KMS-11 (cell line): Measurements from ENCODE around the gene KLK15.

Experiments used
- H2AFZ ChIP-seq: fragments of 200-600 bp; sonication (generic); 2 replicates; pipeline ENCODE4 v1.6.1; 2016; ENCODE audit warnings: antibody characterized with exemption, mixed run types, low read depth
- H3K27ac ChIP-seq: fragments of 200-600 bp; sonication (generic); 2 replicates; pipeline ENCODE4 v1.6.1; 2016; ENCODE audit warnings: mild to moderate bottlenecking, mixed run types
- H3K27me3 ChIP-seq: fragments of 200-600 bp; sonication (generic); 2 replicates; pipeline ENCODE4 v1.6.1; 2017; ENCODE audit warnings: mild to moderate bottlenecking, low read depth, mixed run types, moderate library complexity; ENCODE audit not compliant: insufficient read depth
- H3K36me3 ChIP-seq: fragments of 200-600 bp; sonication (generic); 2 replicates; pipeline ENCODE4 v1.6.1; 2017; ENCODE audit warnings: mild to moderate bottlenecking, mixed run types; ENCODE audit not compliant: insufficient read depth
- H3K4me1 ChIP-seq: fragments of 200-600 bp; sonication (generic); 2 replicates; pipeline ENCODE4 v1.6.1; 2016; ENCODE audit warnings: mild to moderate bottlenecking, low read depth, mixed run types; ENCODE audit not compliant: poor library complexity, severe bottlenecking
- H3K4me2 ChIP-seq: fragments of 200-600 bp; sonication (generic); 2 replicates; pipeline ENCODE4 v1.7.0; 2016; ENCODE audit warnings: mild to moderate bottlenecking, mixed run types
- H3K4me3 ChIP-seq: fragments of 200-600 bp; sonication (generic); IDR thresholded peaks from 2 replicates; pipeline ENCODE4 v1.6.1; 2017; ENCODE audit warnings: low read depth, low read length, mixed read lengths; ENCODE audit not compliant: insufficient read depth
- H3K79me2 ChIP-seq: fragments of 200-600 bp; sonication (generic); 2 replicates; pipeline ENCODE4 v1.6.1; 2016; ENCODE audit warnings: low read depth, mixed run types; ENCODE audit not compliant: insufficient read depth
- H3K9ac ChIP-seq: fragments of 200-600 bp; sonication (generic); 2 replicates; pipeline ENCODE4 v1.6.1; 2016; ENCODE audit warnings: mild to moderate bottlenecking, mixed run types
- H4K20me1 ChIP-seq: fragments of 200-600 bp; sonication (generic); 2 replicates; pipeline ENCODE4 v1.6.1; 2016; ENCODE audit warnings: mild to moderate bottlenecking, mixed run types; ENCODE audit not compliant: insufficient read depth
- TF ChIP-seq, protein P1 (sequence below): fragments of 200-600 bp; sonication (generic); conservative IDR thresholded peaks from 2 replicates; pipeline ENCODE4 v1.6.1; 2017; ENCODE audit warnings: low read depth, mild to moderate bottlenecking, antibody characterized with exemption, low read length, moderate library complexity, mixed read lengths

KLK15 gene

DNA sequence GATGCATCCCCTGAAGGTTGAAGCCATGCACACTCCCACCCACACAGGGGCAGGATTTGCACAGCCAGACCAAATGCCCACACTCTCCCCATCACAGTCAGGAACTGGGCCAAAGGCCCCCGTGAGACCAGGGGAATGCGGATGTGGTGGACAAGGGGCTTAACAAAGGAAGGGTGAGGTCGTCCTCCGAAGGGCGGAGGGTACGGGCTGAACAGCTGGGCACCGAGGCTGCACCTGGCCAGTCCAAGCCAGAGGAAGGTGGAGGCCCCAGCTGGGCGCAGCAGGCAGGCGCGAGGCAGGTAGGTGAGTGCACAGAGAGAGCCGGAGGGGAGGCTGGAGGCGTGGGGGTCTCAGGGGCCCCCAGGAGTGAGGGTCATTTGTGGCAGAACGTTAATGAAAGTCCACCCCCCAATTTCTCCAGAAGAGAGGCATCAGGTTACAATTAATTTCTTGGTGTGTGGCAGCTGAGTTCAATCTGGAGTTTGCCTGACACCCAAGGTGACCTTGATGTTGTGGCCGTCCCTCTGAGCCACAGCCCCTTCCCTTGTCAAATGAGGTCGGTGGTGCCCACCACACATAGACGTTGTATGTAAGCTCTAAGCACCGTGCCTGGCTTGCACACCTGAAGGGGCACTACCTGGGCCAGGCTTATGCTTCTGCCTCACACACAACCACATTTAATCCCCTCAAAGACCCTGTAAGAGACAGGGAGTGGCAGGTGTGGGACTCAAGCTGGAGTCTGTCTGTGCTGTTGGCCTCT, 2.9 kb downstream of the KLK15 start:
- Histone ChIP-seq H3K27ac (no peak overlapping the region), H3K4me3 (no peak overlapping the region), H3K36me3 (no peaks in the 10 kb centered on the region), H2AFZ (no peak overlapping the region), H3K4me1 (no peaks in the 10 kb centered on the region), H3K4me2 (no peak overlapping the region), H4K20me1 (no peaks in the 10 kb centered on the region), H3K27me3 (peaks cover 16% of the 10 kb centered on the region; the same call in 1 of the 2 replicates), H3K9ac (no peak overlapping the region), H3K79me2 (no peaks in the 10 kb centered on the region)
- TF ChIP-seq, protein P1, sequence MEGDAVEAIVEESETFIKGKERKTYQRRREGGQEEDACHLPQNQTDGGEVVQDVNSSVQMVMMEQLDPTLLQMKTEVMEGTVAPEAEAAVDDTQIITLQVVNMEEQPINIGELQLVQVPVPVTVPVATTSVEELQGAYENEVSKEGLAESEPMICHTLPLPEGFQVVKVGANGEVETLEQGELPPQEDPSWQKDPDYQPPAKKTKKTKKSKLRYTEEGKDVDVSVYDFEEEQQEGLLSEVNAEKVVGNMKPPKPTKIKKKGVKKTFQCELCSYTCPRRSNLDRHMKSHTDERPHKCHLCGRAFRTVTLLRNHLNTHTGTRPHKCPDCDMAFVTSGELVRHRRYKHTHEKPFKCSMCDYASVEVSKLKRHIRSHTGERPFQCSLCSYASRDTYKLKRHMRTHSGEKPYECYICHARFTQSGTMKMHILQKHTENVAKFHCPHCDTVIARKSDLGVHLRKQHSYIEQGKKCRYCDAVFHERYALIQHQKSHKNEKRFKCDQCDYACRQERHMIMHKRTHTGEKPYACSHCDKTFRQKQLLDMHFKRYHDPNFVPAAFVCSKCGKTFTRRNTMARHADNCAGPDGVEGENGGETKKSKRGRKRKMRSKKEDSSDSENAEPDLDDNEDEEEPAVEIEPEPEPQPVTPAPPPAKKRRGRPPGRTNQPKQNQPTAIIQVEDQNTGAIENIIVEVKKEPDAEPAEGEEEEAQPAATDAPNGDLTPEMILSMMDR = no peak

DNA sequence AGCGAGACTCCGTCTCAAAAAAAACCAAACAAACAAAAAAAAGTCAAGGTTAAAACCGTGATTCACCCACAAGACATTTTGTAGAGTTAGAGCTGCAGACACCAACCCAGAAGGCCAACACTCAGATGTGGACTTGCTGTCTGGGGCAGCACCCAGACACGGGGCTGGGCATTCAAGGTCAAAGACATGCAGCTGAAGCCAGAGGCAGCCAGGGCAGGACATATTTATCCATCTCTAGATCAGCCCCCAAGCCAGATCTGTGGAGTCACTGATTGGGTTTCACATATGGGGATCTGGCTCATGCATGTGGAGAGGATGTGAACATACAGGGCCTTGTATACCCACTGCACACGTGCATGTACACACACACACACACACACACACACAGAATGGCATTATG, 3.6 kb downstream of the KLK15 start:
- TF ChIP-seq, protein P1 = no peak
- no peaks in the 10 kb centered on the region for H3K4me1 ChIP-seq
- no peak overlapping the region for H3K4me2 ChIP-seq
- no peaks in the 10 kb centered on the region for H3K79me2 ChIP-seq
- H4K20me1 ChIP-seq = no peaks in the 10 kb centered on the region
- no peak overlapping the region for H2AFZ ChIP-seq
- H3K36me3 ChIP-seq = no peaks in the 10 kb centered on the region
- no peak overlapping the region for H3K27ac ChIP-seq
- H3K9ac ChIP-seq = no peak overlapping the region
- H3K4me3 ChIP-seq = no peak overlapping the region
- H3K27me3 ChIP-seq = peaks cover 14% of the 10 kb centered on the region; the same call in 1 of the 2 replicates

DNA sequence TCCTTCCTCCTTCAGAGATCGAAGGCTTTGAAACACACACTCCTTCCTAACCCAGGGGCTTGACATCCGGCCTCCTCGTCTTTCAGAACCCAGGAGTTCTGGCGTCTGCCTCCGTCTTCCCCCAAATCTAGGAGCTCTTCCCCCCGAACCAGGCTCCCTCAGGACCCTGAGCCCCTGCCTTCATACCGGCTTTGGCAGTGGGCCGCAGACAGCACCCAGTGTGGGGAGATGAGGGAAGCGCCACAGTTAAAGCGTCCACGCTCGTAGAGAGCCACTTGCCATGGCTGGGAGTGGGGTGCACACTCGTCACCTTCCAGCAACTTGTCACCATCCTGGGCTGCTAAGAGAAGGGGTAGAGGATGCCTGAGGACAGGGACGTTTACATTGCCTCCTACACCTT, 5.9 kb downstream of the KLK15 start:
- H3K27me3 ChIP-seq = peaks cover 22% of the 10 kb centered on the region
- no peak overlapping the region for H3K4me3 ChIP-seq
- H3K79me2 ChIP-seq = no peaks in the 10 kb centered on the region
- no peak overlapping the region for H3K4me2 ChIP-seq
- H3K27ac ChIP-seq = no peak overlapping the region
- H3K4me1 ChIP-seq = no peaks in the 10 kb centered on the region
- no peaks in the 10 kb centered on the region for H4K20me1 ChIP-seq
- H3K36me3 ChIP-seq = no peaks in the 10 kb centered on the region
- TF ChIP-seq, protein P1 = no peak
- no peak overlapping the region for H3K9ac ChIP-seq
- H2AFZ ChIP-seq = no peak overlapping the region

DNA sequence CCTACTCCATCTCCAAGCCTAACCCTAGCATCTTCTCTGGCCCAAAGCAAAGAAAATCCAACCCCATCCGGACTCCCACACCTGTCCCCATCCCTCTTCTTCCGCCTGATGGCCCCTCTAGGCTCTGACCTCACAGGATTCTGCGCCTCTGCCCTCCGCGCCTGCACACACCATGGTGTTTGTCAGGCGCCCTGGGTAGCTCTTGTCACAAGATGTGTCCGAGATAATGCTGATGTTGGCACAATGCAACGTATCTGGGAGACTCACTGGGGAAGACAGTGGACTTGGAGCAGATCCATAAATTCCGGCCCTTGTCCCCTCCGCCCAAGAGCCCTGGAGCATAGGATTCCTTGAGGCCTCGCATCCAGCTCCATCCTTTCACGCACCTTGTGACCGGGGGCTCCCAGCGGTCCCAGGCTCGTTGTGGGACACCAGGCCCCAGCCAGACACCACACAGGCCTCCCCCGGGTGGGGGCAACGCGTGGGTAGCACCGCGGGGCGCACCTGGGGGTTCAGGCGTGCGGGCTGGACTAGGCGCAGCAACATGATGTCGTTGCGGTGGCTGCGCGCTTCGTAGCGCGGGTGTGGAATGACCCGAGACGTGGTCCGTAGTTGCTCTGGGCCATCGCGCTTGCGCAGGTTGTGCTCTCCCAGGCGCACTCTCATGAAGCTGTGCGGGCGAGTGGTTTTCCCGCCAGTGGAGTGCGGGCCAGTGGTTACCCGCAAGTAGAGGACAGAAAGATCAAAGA, 6.7 kb downstream of the KLK15 start:
- Histone ChIP-seq H3K27ac (no peak overlapping the region), H2AFZ (no peak overlapping the region), H3K4me2 (no peak overlapping the region), H3K9ac (no peak overlapping the region), H4K20me1 (no peaks in the 10 kb centered on the region), H3K36me3 (no peaks in the 10 kb centered on the region), H3K4me3 (no peak overlapping the region), H3K4me1 (no peaks in the 10 kb centered on the region), H3K27me3 (peaks cover 22% of the 10 kb centered on the region), H3K79me2 (no peaks in the 10 kb centered on the region)
- TF ChIP-seq, protein P1 = no peak
